K562 (cell line): Measurements from ENCODE around the gene SRSF9. TPM values are rescaled to one million over a fixed set of nuclear protein-coding genes. Genes with fewer than 3 reads are reported as not detected.

ENCODE experiments used
- ATAC-seq: fragments of 200-7000 bp; cut with Tn5 transposase; 3 replicates; pipeline ENCODE4 v1.9.1; 2020; ENCODE audit warnings: moderate library complexity
- BruUV-seq: library from RNA; stranded (reverse); fragments of 400-500 nt; replicated peaks from 2 replicates; lab custom pipeline; 2021; lab: Mats Ljungman, UMichigan
- CTCF ChIA-PET: fragments of 300-600 bp; formaldehyde crosslinking; extraction: SDS; loops from one replicate; lab custom pipeline; 2021; ENCODE audit warnings: low intra/inter-chr PET ratio; lab: Yijun Ruan, JAX
- POLR2A ChIA-PET: fragments of 300-600, 350-650 bp; sonication (Branson Sonifier 250); formaldehyde crosslinking; extraction: SDS; loops from one replicate; lab custom pipeline; 2021; ENCODE audit warnings: antibody characterized with exemption, inconsistent platforms; lab: Yijun Ruan, JAX
- DNase-seq, 4 experiments: peaks; one replicate each; pipeline versions ENCODE4 v3.0.0 to v3.0.0-alpha.2; 2011 to 2018; ENCODE audit warnings: low spot score in 3 of 4, mixed read lengths in 3 of 4; ENCODE audit errors: extremely low read depth in 1 of 4
- FAIRE-seq: peaks from 2 replicates; lab custom pipeline; 2011; peaks lifted over from hg19 to GRCh38; lab: Jason Lieb, UNC
- H2AFZ ChIP-seq: 2 replicates; pipeline ENCODE4 v1.6.0; 2011; ENCODE audit warnings: low read depth, low read length, control low read depth, inconsistent platforms
- H3K27ac ChIP-seq: fragments of 200-600 bp; 3 replicates; pipeline ENCODE4 v1.8.0; 2011; ENCODE audit warnings: low read depth, mild to moderate bottlenecking, control low read depth, inconsistent platforms, low read length, moderate library complexity, mixed read lengths; ENCODE audit errors: extremely low read depth
- H3K27me3 ChIP-seq, 2 experiments: fragments of 300-600 bp in 1 of 2; 2 replicates in 1 of 2; 3 replicates in 1 of 2; pipeline versions ENCODE4 v1.6.0 to v1.8.0; 2011; ENCODE audit warnings: inconsistent platforms in 2 of 2, low read length in 2 of 2, mild to moderate bottlenecking in 1 of 2, mixed read lengths in 1 of 2, moderate library complexity in 1 of 2; ENCODE audit not compliant: control insufficient read depth in 2 of 2, insufficient read depth in 2 of 2
- H3K36me3 ChIP-seq: fragments of 300-600 bp; 3 replicates; pipeline ENCODE4 v1.8.0; 2011; ENCODE audit warnings: mild to moderate bottlenecking, low read length, inconsistent platforms; ENCODE audit not compliant: control insufficient read depth, insufficient read depth
- H3K4me1 ChIP-seq, 2 experiments: fragments of 200-600 bp in 1 of 2; replicated peaks in 1 of 2; 2 replicates in 1 of 2; 3 replicates in 1 of 2; pipeline versions ENCODE4 v1.5.1 to v1.8.0; 2011; ENCODE audit warnings: inconsistent platforms in 2 of 2, low read length in 2 of 2, mild to moderate bottlenecking in 1 of 2, mixed read lengths in 1 of 2, moderate library complexity in 1 of 2; ENCODE audit not compliant: control insufficient read depth in 2 of 2, insufficient read depth in 2 of 2
- H3K4me2 ChIP-seq: 2 replicates; pipeline ENCODE4 v1.6.1; 2011; ENCODE audit warnings: low read length, control low read depth, inconsistent platforms, mixed read lengths; ENCODE audit not compliant: insufficient read depth
- H3K4me3 ChIP-seq: fragments of 200-600 bp; sonication (generic), shearing (Covaris generic); 2 replicates; pipeline ENCODE4 v1.5.1; 2016; ENCODE audit warnings: control low read depth, inconsistent platforms
- H3K79me2 ChIP-seq: fragments of 200-600 bp; 3 replicates; pipeline ENCODE4 v1.8.0; 2011; ENCODE audit warnings: low read length, inconsistent platforms; ENCODE audit not compliant: control insufficient read depth, insufficient read depth
- H3K9ac ChIP-seq, 2 experiments: 2 replicates each; pipeline versions ENCODE4 v1.6.0 to v1.6.1; 2011; ENCODE audit warnings: low read depth in 2 of 2, low read length in 2 of 2, control low read depth in 1 of 2, inconsistent platforms in 1 of 2, mild to moderate bottlenecking in 1 of 2, mixed read lengths in 1 of 2; ENCODE audit not compliant: insufficient read depth in 1 of 2
- H3K9me1 ChIP-seq: one replicate; pipeline ENCODE4 v1.6.0; 2011; ENCODE audit warnings: inconsistent platforms, mild to moderate bottlenecking, low read length, moderate library complexity; ENCODE audit not compliant: control insufficient read depth, insufficient read depth
- H3K9me3 ChIP-seq: replicated peaks from 2 replicates; pipeline ENCODE4 v1.5.1; 2011; ENCODE audit warnings: low read depth, low read length, inconsistent platforms; ENCODE audit not compliant: control insufficient read depth, insufficient read depth
- H4K20me1 ChIP-seq: replicated peaks from 2 replicates; pipeline ENCODE4 v1.6.1; 2011; ENCODE audit warnings: low read length, inconsistent platforms, mixed read lengths; ENCODE audit not compliant: control insufficient read depth, insufficient read depth
- RBBP5 ChIP-seq: fragments of 200-600 bp; sonication (generic); IDR thresholded peaks from 2 replicates; pipeline ENCODE4 v1.6.1; 2012; ENCODE audit warnings: borderline replicate concordance, mild to moderate bottlenecking, low read length, control low read depth, inconsistent platforms; ENCODE audit not compliant: insufficient read depth, poor library complexity, severe bottlenecking
- SIN3A ChIP-seq, 2 experiments: fragments of 150-350 bp in 1 of 2; IDR thresholded peaks; 2 replicates each; pipeline ENCODE4 v1.6.1; 2011 to 2016; ENCODE audit warnings: borderline replicate concordance in 2 of 2, low read depth in 2 of 2, low read length in 2 of 2, mild to moderate bottlenecking in 2 of 2, moderate library complexity in 2 of 2; ENCODE audit not compliant: control insufficient read depth in 1 of 2
- WHSC1 ChIP-seq: IDR thresholded peaks from one replicate; pipeline ENCODE4 v1.6.1; 2012; ENCODE audit warnings: low read length, control low read depth, inconsistent platforms
- ZNF121 ChIP-seq: sonication (generic); formaldehyde crosslinking; conservative IDR thresholded peaks from 2 replicates; pipeline ENCODE4 v1.8.0; 2022; ENCODE audit warnings: missing genetic modification reagents
- WGBS: fragments of 100-300 bp; shearing (Covaris generic); methylation state at CpG from one replicate; pipeline ENCODE4 v1.1.6; 2016; ENCODE audit warnings: low coverage, mixed read lengths; ENCODE audit not compliant: insufficient coverage; ENCODE audit errors: missing lambda C conversion rate; 5-methylcytosine and 5-hydroxymethylcytosine counted together
- in situ Hi-C: fragments of 300-500 bp; cut with MboI; formaldehyde crosslinking; loops from 4 replicates; pipeline ENCODE4 v1.15.0; 2018; ENCODE audit warnings: inconsistent platforms, mixed read lengths
- intact Hi-C: fragments of 100-400 bp; cut with micrococcal nuclease; formaldehyde crosslinking; loops from 2 replicates; pipeline ENCODE4 v1.14.2; 2022
- polyA plus RNA-seq, 8 experiments: library from polyadenylated mRNA; depleted of rRNA in 4 of 8; stranded (reverse) in 5 of 8; unstranded in 3 of 8; fragments of >200 nt; fragmentation: Nextera tagmentation in 2 of 8; fragmentation: Illumina TruSeq in 1 of 8; extraction: Ambion mirVana in 2 of 8; extraction: Trizol in 1 of 8; gene quantifications; 2 replicates each; pipeline versions ENCODE4 v1.2.1 to v1.2.3, GENCODE V29; 2011 to 2014; ENCODE audit warnings: inconsistent platforms in 1 of 8, missing spikeins in 1 of 8
- total RNA-seq, 7 experiments: library from RNA; depleted of rRNA in 6 of 7; stranded (reverse); fragments of >200 nt in 6 of 7; fragmentation: Illumina TruSeq in 2 of 7; extraction: Trizol in 2 of 7; gene quantifications; 2 replicates each; pipeline versions ENCODE4 v1.2.1 to v1.2.3, GENCODE V29; 2011 to 2021; ENCODE audit warnings: low replicate concordance in 1 of 7

Gene SRSF9
- total and polyA plus RNA-seq, 9 of the 15 experiments (the other 6 are each of a cell fraction or from before 2014, with no cell fraction given): 40.3 to 291 (median 230) TPM

- intact Hi-C loops: loop anchor here (1.0 to 10.0 kb wide), 2 partner anchors 58 to 206 kb away; partner anchors contain the start of genes CABP1 and DYNLL1
- H3K4me1 ChIP-seq: peaks cover 3 to 8% of the 10 kb centered on the region in 2 experiments; a peak in 4 of 5 replicates
- H3K9me1 ChIP-seq: no peaks in the 10 kb centered on the region
- no peaks in the 10 kb centered on the region for H3K27me3 ChIP-seq
- peak overlapping the region; percentile 91 for H3K4me3 ChIP-seq
- no peak for FAIRE-seq
- BruUV-seq: no TSS peak
- WGBS: 4% methylated on average over 17 of the region's 17 CpGs
- peak overlapping the region; percentile 99 for H3K4me2 ChIP-seq
- peaks cover 49% of the 10 kb centered on the region for H3K79me2 ChIP-seq
- ATAC-seq: peak; percentile 17
- peak overlapping the region; percentile 86 for H3K27ac ChIP-seq
- TF ChIP-seq WHSC1: no peak
- peak; percentile 6 for TF ChIP-seq RBBP5
- peak; percentile 38 for TF ChIP-seq ZNF121 (CRISPR knock-in tag)
- TF ChIP-seq SIN3A (IDR thresholded peaks at IDR 0.05; ENCODE audit: borderline replicate concordance in 2 of 2, control insufficient read depth in 1 of 2, low read depth in 2 of 2, low read length in 2 of 2): peak in 1 of 2 experiments; percentile 4; a peak in 2 of 4 replicates
- DNase-seq: peak in 3 of 4 experiments; percentile 2 to 23 (median 6)
- ChIA-PET CTCF (interaction anchor here (1.1 kb wide), 2 partner anchors 82 to 114 kb away, joined by 3 to 4 read pairs; no protein-coding TSS in a partner anchor), POLR2A (interaction anchor here (0.8 to 2.2 kb wide), 4 partner anchors 14 to 147 kb away, joined by 3 to 18 read pairs (median 4); partner anchors contain the start of genes RNU4-2 and SIRT4)
- H4K20me1 ChIP-seq: peaks cover 7% of the 10 kb centered on the region
- peaks cover 42% of the 10 kb centered on the region for H3K36me3 ChIP-seq
- H3K9me3 ChIP-seq: no peaks in the 10 kb centered on the region
- in situ Hi-C loops: loop anchor here (10.0 kb wide), 1 partner anchor 114 kb away; the partner anchor contains the start of gene PLA2G1B
- peak overlapping the region; percentile 100 for H2AFZ ChIP-seq
- peak overlapping the region; percentile 85 to 96 for H3K9ac ChIP-seq
Measured at GRCh38 chr12:120438495-120439198, 30.9 kb downstream of the SRSF9 start.
